ENCODE measurements around the gene DAPK2. TPM values are rescaled to one million over a fixed set of nuclear protein-coding genes. Genes with fewer than 3 reads are reported as not detected.
"Not testable (repeated sequence)": the region's sequence is repeated elsewhere in the genome, so short reads cannot be mapped to it uniquely, and the experiment has no call there.

Gene DAPK2
- total RNA-seq, 2 donors from 2014 or later: 6.1 to 10.6 TPM

DNA sequence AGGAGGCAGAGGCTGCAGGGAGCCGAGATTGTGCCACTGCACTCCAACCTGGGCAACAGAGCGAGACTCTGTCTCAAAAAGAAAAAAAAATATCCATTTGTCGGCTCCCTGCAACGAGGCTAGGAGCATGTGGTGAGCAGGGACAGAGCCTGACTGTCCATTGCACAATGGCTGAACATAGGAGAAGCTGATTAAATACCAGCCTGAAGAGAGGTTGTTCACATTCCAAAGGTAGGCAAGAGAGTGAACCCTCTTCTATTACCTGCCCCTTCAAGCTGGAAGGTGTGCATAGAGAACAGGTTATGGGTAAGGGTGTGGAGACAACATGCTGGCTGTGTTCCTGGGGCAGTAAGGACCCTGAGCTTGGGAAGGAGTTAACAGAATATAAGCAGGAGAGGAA is 78.7 kb downstream of the DAPK2 start:
- H3K36me3 ChIP-seq: no peaks in the 10 kb centered on the region
- peaks cover 7% of the 10 kb centered on the region for H3K9me3 ChIP-seq
- no peak for DNase-seq (ENCODE audit: low spot score)
- no peak for ATAC-seq (ENCODE audit: insufficient number of reproducible peaks, low FRiP score, low read depth)
- H3K4me1 ChIP-seq (ENCODE audit: control insufficient read depth in 1 of 2, low read depth in 2 of 2): no peaks in the 10 kb centered on the region
- no peak overlapping the region for H3K4me3 ChIP-seq
- TF ChIP-seq, protein P1, sequence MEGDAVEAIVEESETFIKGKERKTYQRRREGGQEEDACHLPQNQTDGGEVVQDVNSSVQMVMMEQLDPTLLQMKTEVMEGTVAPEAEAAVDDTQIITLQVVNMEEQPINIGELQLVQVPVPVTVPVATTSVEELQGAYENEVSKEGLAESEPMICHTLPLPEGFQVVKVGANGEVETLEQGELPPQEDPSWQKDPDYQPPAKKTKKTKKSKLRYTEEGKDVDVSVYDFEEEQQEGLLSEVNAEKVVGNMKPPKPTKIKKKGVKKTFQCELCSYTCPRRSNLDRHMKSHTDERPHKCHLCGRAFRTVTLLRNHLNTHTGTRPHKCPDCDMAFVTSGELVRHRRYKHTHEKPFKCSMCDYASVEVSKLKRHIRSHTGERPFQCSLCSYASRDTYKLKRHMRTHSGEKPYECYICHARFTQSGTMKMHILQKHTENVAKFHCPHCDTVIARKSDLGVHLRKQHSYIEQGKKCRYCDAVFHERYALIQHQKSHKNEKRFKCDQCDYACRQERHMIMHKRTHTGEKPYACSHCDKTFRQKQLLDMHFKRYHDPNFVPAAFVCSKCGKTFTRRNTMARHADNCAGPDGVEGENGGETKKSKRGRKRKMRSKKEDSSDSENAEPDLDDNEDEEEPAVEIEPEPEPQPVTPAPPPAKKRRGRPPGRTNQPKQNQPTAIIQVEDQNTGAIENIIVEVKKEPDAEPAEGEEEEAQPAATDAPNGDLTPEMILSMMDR (IDR thresholded peaks at IDR 0.05): no peak
- no peak overlapping the region for H3K27ac ChIP-seq
- no peaks in the 10 kb centered on the region for H3K27me3 ChIP-seq (replicated peaks; ENCODE audit: insufficient read depth)

DNA sequence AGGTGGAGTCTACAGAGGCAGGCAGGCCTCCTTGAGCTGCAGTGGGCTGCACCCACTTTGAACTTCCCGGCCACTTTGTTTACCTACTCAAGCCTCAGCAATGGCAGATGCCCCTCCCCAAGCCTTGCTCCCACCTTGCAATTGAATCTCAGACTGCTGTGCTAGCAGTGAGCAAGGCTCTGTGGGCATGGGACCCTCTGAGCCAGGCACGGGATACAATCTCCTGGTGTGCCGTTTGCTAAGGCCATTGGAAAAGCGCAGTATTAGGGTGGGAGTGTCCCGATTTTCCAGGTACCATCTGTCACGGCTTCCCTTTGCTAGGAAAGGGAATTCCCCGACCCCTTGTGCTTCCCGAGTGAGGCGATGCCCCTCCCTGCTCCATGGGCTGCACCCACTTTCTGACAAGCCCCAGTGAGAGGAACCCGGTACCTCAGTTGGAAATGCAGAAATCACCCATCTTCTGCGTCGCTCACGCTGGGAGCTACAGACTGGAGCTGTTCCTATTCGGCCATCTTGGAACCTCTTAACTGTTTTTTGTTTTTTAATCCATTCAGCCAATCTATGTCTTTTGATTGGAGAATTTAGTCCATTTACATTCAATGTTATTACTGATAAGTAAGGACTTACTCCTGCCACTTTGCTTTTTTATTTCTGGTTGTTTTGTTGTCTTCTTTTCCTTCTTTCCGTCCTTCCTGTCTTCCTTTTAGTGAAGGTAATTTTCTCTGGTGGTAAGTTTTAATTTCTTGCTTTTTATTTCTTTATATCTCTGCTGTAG is 83.2 kb downstream of the DAPK2 start:
- not testable (repeated sequence) for ATAC-seq (ENCODE audit: insufficient number of reproducible peaks, low FRiP score, low read depth); H3K4me1 ChIP-seq (ENCODE audit: control insufficient read depth in 1 of 2, low read depth in 2 of 2); H3K36me3 ChIP-seq; H3K4me3 ChIP-seq; H3K27ac ChIP-seq; H3K27me3 ChIP-seq (replicated peaks; ENCODE audit: insufficient read depth); H3K9me3 ChIP-seq; DNase-seq (ENCODE audit: low spot score)

DNA sequence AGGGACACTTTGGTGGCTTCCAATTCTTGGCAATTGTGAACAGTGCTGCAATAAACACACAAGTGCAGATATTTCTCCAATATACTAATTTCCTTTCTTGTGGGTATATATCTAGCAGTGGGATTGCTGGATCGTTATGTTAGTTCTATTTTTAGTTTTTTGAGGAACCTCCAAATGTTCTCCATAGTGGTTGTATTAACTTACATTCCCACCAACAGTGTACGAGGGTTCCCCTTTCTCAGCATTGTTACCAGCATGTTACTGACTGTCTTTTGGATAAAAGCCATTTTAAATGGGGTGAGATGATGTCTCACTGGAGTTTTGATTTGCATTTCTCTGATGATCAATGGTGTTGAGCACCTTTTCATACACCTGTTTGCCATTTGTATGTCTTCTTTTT is 92.8 kb downstream of the DAPK2 start:
- no peaks in the 10 kb centered on the region for H3K27me3 ChIP-seq (replicated peaks; ENCODE audit: insufficient read depth)
- no peaks in the 10 kb centered on the region for H3K36me3 ChIP-seq
- no peak overlapping the region for H3K27ac ChIP-seq
- ATAC-seq (ENCODE audit: insufficient number of reproducible peaks, low FRiP score, low read depth): no peak
- peaks cover 5 to 14% of the 10 kb centered on the region in 2 donors for H3K4me1 ChIP-seq (ENCODE audit: control insufficient read depth in 1 of 2, low read depth in 2 of 2)
- no peak overlapping the region for H3K4me3 ChIP-seq
- DNase-seq (ENCODE audit: low spot score): no peak
- TF ChIP-seq, protein P1 (IDR thresholded peaks at IDR 0.05): no peak
- no peaks in the 10 kb centered on the region for H3K9me3 ChIP-seq

DNA sequence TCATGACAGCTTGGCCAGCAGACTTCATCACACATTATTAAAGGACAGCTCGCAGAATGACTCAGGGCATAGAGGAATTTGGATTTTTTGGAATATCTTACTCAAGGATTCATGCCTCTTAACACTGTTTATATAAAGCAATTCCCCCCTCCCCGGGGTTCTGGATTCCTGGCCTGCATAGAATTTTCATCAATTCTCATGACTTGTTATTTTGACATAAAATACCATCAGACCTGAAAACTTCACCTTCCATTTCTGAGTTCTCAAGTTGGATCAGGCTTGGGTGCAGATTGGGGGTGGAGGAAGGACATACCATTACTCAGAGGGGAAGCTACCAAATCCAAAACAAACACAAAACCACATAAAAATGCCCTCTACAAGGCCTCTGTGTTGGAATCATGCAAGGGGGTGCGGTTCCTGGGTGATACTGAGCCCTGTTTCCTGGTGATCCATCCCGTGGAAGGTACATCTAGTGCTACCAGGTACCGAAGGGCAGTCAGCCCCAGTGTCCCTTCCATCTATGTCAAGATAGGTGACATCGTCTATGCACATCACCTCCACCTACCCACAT is 95.3 kb downstream of the DAPK2 start:
- H3K4me3 ChIP-seq: no peak overlapping the region
- no peaks in the 10 kb centered on the region for H3K36me3 ChIP-seq
- TF ChIP-seq, protein P1 (IDR thresholded peaks at IDR 0.05): no peak
- ATAC-seq (ENCODE audit: insufficient number of reproducible peaks, low FRiP score, low read depth) (no peak), DNase-seq (ENCODE audit: low spot score) (no peak)
- peaks cover 5 to 14% of the 10 kb centered on the region in 2 donors for H3K4me1 ChIP-seq (ENCODE audit: control insufficient read depth in 1 of 2, low read depth in 2 of 2)
- peak overlapping the region in 1 of 2 donors; percentile 63 for H3K27ac ChIP-seq
- H3K27me3 ChIP-seq (replicated peaks; ENCODE audit: insufficient read depth): no peaks in the 10 kb centered on the region
- no peaks in the 10 kb centered on the region for H3K9me3 ChIP-seq

DNA sequence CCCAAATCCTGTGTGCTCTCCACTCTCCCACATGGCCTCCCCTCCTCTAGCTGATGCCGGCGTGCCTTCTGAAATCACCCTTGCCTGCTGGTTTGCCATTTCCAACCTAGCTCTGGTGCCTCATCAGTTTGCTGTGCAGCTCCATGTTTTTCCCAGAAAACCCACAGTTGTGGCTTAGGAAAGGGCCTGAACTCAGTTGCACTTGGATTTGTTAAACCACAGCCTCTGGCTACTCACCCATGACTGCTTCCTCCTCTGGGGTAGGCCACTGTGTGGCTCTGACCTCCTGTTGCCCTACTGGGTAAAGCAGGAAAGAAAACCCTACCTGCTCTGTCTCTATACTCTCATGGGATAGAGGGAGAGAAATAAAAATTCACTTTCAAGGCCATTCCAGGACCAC is 97.3 kb downstream of the DAPK2 start:
- Histone ChIP-seq H3K36me3 (no peaks in the 10 kb centered on the region), H3K27ac (no peak overlapping the region), H3K27me3 (replicated peaks; ENCODE audit: insufficient read depth) (no peaks in the 10 kb centered on the region), H3K4me3 (no peak overlapping the region), H3K9me3 (no peaks in the 10 kb centered on the region), H3K4me1 (ENCODE audit: control insufficient read depth in 1 of 2, low read depth in 2 of 2) (peaks cover 5 to 14% of the 10 kb centered on the region in 2 donors)
- DNase-seq (ENCODE audit: low spot score) (no peak), ATAC-seq (ENCODE audit: insufficient number of reproducible peaks, low FRiP score, low read depth) (no peak)
- TF ChIP-seq, protein P1 (IDR thresholded peaks at IDR 0.05): no peak

Data from thoracic aorta (tissue), 2 donors.